HG03457 (cell line): ENCODE data around the gene CD164L2.
"Not testable (repeated sequence)": the region's sequence is repeated elsewhere in the genome, so short reads cannot be mapped to it uniquely, and the experiment has no call there.

Experiments
- ATAC-seq: cut with Tn5 transposase; IDR thresholded peaks from one replicate; pipeline ENCODE4 v1.9.1; 2021; ENCODE audit warnings: moderate number of reproducible peaks; ENCODE audit not compliant: unreplicated experiment

CD164L2 gene

GRCh38 chr1:27391511-27392095, 8.5 kb upstream of the CD164L2 start:
- no peak for ATAC-seq

DNA sequence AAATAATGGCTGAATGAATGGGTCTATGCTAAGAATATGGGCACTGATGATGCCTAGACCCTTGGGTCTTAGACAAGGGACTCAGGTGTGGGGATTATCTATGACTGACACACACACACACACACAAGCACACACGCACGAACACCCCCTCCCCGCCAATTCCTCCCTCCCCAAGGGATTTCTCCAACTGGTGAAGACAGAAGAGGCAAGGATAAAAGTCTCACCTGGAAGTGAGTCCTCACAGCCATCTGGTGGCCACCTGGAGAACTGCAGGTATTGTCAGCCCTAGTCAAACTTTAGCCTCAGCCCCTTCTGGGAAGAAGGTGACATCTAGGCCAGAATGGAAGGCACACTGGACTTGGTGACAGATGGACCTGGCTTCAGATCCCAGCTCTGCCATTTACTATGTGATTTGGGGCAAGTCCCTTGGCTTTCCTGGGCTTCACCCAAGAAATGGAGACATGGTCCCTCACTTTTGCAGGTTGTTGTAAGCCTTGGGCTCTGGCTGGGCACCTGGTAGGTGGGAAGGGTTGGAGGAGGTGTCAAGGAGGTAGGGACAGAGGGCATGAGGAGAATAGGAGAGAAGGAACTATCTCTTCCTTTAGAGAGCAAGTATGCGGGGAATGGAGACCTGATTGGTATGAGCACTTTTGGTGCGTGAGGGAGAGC, 5.3 kb upstream of the CD164L2 start:
- no peak for ATAC-seq

DNA sequence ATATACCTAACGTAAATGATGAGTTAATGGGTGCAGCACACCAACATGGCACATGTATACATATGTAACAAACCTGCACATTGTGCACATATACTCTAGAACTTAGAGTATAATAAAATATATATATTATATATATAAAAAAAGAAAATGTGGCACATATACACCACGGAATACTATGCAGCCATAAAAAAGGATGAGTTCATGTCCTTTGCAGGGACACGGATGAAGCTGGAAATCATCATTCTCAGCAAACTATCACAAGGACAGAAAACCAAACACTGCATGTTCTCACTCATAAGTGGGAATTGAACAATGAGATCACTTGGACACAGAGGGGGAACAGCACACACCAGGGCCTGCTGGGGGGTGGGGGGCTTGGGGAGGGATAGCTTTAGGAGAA, 1.7 kb upstream of the CD164L2 start:
- ATAC-seq, result not testable (repeated sequence)

DNA sequence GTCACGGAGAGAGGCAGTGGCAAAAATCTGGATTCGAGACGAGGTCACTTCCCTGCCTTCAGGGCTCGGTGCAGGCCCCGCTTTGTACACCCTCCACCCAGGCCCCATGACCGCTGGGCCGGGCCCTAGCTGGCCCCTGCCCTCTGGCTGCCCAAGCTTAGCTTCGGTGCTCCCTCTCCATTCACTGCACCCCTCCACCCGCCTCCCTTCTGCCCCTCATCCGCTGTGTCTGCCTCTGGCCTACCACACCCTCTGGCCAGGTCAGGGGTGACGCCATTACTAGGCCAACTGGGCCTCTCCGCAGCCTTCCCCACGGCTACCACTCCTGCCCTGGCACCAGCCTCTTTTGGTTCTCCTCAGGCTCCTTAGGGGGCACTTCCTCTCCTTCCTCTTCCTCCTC, 528 bp upstream of the CD164L2 start:
- ATAC-seq, result no peak

GRCh38 chr1:27381969-27382762, 967 bp downstream of the CD164L2 start:
- no peak for ATAC-seq

GRCh38 chr1:27380766-27381733, 2.1 kb downstream of the CD164L2 start:
- no peak for ATAC-seq

GRCh38 chr1:27380224-27380623, 2.9 kb downstream of the CD164L2 start:
- ATAC-seq, result no peak

- no peak for ATAC-seq
These were observed 3.5 kb downstream of the CD164L2 start for GRCh38 chr1:27379564-27380122.

DNA sequence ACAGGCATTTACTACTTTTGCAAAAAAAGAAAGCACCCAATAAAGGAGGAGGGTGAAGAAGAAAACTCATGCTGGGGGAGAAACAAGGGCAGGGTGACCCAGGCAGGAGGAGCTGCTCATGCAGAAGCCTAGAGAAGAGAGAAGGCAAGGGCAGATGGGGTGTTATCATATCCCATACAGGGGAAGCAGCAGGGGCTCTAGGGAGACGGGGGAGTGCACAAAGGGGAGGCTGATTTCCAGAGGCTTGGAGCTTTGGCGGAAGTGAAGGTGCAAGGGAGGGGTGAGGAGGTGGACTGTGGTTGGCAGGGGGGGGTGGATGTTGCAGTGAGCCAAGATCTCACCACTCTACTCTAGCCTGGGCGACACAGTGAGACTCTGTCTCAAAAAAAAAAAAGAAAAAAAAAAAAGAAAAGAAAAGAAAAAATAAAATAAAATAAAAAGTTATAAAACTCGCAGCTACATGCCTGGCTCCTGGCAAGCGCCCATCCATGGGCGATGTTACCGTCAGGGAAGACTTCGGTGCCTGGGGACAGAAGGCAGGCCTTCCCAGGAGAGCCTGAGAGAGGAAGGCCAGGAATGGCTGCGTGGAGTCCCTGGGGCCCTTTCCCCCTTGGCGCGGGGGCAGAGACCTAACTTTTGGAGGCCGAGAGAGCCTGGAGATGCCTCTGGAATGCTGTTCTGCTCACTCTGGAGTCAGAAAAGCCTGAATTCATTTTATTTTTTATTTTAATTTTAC, 5.2 kb downstream of the CD164L2 start:
- ATAC-seq, result no peak

DNA sequence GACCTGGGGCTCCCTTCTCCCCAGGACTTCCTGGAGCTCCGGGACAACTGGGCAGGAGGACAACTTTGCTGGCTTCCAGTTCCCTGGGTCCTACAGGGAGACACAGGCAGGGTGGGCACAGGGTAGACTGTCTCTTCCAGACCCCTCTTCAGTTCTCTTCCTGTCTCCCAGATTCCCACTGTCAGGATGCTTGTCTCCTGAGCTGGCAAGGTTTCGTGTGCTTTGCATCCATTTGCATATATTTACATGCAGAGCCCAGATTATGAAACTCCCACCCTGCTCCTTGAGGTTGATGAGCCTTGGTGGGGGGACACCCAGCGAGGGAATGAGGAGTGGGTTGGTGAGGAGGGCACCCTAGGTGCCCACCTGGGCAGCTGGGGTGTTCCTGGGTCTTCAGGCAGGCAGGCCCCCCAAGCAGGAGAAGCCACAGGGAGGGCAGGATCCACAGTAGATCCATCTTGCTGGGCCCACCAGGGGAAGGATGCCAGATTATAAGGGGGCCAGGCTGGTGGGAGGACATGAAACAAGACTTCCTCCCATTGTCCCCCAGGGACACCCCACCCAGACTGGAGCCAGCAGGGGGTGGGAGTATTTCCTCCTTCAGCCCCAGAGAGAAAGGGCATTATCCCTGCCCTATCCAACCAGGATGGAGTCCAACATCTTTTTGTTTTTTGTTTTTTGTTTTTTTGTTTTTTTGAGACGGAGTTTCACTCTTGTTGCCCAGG, 8.6 kb downstream of the CD164L2 start, which contains the start of gene FCN3:
FCN3 (minus strand) TSS at position 463 of the 725 bp plus-strand sequence; CDS start at position 457, 6 bp downstream.
- no peak for ATAC-seq

- ATAC-seq, result no peak
These were observed 10.1 kb downstream of the CD164L2 start for GRCh38 chr1:27372808-27373690.

GRCh38 chr1:27372022-27372807, 10.9 kb downstream of the CD164L2 start:
- no peak for ATAC-seq

- no peak for ATAC-seq
These were observed 14.1 kb downstream of the CD164L2 start for GRCh38 chr1:27368869-27369582.

GRCh38 chr1:27367160-27367650, 15.9 kb downstream of the CD164L2 start:
- ATAC-seq, result no peak

- ATAC-seq, result no peak
These were observed 16.5 kb downstream of the CD164L2 start, which contains the start of gene MAP3K6 for GRCh38 chr1:27366411-27367159. TSS of gene MAP3K6 (minus strand) at chr1:27366961. CDS start at chr1:27366597, 364 bp downstream.

- ATAC-seq, result no peak
These were observed 17.1 kb downstream of the CD164L2 start for GRCh38 chr1:27366113-27366410.
